CD4-positive, alpha-beta T cell treated with Interleukin-4 for 1 hour (primary cell): ENCODE results near the gene COBLL1.

ENCODE experiments used
- DNase-seq, 2 donors: peaks; one replicate each; pipeline ENCODE4 v3.0.0-alpha.2; 2020 to 2022

COBLL1 gene

DNA sequence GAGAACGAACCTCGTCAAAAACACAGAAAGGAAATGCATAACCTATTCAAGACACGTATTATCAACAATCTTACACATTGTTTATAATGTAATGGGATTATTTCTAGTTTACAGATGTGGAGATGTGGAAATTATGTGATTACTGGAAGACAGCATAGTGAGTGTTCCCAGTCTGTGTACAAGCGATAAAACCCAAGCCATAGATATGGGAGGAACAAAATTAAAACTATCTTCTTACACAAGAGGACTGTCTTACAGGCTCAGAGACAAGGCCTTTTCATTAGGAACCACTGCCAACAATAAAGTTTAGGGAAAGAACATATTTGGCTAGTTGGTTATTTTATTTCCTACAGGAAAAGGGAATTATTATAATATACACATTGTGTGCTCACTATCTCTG, 20.3 kb downstream of the COBLL1 start:
- DNase-seq = no peak

- no peak for DNase-seq
These were observed 23.2 kb downstream of the COBLL1 start for GRCh38 chr2:164818149-164819136.

GRCh38 chr2:164816900-164817299, 24.7 kb downstream of the COBLL1 start:
- no peak for DNase-seq

GRCh38 chr2:164816046-164816445, 25.6 kb downstream of the COBLL1 start:
- no peak for DNase-seq

DNA sequence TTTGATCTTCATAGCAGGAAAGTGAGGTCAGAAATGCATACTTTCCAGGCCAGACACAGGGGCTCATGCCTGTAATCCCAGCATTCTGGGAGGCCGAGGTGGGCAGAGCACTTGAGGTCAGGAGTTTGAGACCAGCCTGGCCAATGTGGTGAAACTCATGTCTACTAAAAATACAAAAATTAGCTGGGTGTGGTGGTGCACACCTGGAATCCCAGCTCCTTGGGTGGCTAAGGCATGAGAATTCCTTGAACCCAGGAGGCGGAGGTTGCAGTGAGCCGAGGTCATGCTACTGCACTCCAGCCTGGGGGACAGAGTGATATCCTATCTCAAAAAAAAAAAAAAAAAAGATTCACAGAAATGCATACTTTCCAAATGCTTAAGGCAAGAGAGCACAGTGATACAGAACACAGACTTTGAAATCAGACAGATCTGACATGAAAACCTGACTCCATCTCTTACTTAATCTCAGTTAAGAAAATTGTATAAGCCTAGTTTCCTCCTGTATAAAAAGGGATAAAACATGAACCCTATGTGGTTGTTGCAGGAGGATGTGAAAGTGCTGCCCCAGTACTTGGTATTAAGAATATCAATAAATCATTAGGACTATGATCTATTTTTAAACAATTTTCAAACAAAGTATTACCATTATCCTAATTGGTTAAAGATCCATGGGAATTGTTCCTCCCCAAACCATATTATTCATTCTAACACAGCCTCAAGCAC, 26.4 kb downstream of the COBLL1 start:
- DNase-seq = no peak

DNA sequence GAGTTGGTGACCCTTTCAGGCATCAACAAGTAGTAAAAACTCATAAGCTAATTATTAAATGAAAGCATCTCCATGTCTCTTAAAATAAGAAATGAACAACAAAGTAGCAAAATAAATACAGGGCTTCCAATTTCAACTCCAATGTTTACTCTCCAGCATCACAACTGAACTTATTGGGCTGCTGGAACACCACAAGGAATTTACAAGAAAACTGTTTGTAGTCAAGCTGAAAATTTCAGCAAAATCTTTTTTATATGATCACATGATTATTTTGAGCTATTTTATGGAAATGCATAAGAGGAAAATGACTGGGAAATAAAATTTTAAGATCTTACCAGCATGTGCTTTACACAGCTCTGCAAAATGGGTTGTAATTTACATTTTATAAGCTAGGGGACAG, 28.1 kb downstream of the COBLL1 start:
- no peak for DNase-seq

DNA sequence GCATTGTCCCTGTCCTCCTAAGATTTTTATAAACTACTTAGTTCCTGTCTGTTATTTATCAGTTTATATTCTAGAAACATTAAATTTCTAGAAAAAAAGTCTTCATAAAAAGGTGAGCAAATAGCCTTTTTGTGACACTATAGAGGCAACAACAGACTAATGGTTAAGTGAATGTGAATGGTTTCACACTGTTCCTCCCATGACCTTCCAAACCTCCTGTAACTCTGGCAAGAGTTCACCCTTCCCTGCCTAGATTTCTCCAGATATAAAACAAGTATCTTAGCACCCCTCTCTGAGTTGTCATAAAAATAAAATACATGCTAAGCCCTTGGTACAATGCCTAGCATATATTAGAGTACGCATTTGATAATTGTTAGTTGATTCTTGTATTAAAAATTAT, 29.2 kb downstream of the COBLL1 start:
- no peak for DNase-seq

- DNase-seq = no peak
These were observed 29.8 kb downstream of the COBLL1 start for GRCh38 chr2:164811819-164812218.

DNA sequence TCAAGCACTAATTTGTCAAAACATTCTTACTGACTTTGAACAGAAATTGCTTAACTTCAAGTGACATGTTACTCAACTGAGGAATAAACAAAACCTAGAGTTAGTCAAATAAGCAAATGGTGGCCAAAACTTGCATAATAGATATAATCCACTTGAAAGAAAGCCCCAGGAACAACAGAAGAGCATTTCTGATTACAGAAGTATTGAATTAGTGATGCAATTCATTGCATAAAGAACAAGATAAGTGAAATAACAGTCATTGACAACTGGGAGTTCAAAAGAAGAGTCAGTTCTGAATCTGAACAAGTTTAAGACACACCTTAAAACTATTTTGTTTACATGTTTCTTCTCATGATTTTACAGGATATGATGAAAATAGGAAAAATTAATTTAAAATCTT, 30.8 kb downstream of the COBLL1 start:
- DNase-seq = no peak

DNA sequence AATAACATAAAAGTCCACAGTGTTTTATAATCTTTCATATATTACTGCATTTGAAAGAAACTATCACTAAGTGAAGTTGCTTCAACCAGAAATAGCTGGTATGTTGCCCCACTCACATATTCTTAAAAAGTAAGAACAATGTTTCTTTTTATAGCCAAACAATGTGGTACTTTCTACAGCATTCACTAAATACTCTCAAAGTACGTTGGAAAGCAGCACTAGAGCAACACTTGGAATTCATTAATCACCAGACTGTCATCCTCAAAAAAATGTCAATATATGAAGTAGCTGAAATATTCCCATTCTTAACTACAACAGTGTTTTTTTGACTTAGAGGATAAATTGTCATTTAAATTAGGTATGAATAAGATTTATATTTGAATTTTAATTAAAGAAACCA, 32.8 kb downstream of the COBLL1 start:
- DNase-seq = no peak

GRCh38 chr2:164803776-164804466, 37.7 kb downstream of the COBLL1 start:
- DNase-seq = no peak

DNA sequence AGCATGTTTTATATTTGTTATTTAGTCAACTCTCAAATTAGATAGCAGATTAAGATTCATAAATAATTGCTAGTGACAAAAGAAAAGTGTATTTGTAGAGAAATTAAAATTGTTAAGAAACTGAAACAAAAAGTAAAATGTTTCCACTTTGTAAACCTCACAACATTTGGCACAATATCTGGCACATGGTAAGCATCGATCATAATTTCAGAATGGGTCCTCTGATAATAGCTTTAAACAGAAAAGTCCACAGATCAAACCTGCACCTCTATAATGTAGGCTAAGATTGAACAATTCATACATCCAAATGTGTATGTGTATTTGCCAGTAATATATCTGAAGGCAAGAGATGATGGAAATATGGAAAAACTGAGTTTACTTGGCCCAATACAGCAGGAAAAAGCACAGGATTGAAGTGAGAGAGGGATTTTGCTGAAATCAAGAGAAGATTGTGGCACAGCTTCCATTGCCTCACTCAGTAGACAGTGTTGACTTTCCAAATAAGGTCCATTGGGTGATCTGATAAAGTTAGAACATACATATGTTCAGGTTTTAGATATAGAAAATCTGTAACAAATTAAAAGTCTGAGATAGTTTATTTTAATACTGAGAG, 39.4 kb downstream of the COBLL1 start:
- no peak for DNase-seq

- DNase-seq = no peak
These were observed 41.1 kb downstream of the COBLL1 start for GRCh38 chr2:164800572-164800971.

DNA sequence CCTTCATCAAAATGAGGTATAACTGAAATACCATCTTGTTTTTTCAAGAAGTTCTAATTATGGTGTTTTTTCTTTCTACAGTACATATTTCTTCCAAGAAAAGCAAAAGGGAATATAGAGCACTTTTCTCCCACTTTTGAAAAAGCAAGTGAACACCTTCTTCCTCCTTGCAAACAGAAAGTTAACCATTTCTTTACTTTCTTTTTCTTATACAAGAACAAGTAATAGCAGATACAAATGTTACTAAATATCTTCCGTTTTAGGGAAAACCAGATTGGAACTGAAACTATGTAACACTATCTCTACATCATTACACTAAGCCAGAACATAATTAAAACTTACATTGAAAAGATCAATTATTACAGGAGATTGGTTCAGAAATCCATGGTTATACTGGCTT, 44.0 kb downstream of the COBLL1 start:
- DNase-seq = no peak

DNA sequence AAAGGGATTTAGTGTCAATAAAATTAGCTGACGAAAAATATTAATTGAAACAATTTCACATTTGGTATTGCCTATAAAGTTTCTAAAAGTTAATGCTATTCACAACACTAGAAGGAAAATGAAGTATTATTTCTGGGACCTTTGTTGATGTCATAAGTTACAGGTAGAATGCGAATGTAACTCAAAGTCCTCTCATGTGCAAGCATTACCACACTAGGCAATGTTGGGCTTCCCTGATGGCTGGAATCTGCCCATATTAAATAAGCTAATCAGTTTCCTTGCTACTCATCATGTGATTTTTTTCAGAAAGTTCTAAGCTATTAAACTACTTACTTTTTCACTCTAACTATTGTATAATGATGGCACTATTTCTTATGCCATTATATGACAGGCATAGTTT, 44.6 kb downstream of the COBLL1 start:
- no peak for DNase-seq

- DNase-seq = no peak
These were observed 47.0 kb downstream of the COBLL1 start for GRCh38 chr2:164794432-164795231.

DNA sequence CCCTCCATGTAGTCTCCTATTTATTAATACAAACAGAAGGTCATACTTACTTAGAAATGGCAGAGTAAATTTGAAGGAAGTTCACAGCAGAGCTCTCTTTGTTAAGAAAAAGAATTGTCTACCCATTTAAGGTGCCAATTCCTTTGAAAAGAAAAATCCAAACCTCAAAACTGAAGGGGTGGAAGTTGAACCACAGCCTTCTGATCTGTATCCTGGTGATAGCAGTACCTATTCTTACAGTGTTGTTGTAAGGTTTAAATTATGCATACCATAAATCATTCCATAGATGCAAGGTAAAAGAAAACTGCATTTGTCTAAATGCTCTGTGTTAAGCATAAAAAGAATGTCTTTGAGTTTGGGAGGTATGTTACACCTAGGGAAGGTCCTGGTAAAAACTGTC, 47.6 kb downstream of the COBLL1 start:
- DNase-seq = no peak

- DNase-seq = no peak
These were observed 48.1 kb downstream of the COBLL1 start for GRCh38 chr2:164793529-164793928.

DNA sequence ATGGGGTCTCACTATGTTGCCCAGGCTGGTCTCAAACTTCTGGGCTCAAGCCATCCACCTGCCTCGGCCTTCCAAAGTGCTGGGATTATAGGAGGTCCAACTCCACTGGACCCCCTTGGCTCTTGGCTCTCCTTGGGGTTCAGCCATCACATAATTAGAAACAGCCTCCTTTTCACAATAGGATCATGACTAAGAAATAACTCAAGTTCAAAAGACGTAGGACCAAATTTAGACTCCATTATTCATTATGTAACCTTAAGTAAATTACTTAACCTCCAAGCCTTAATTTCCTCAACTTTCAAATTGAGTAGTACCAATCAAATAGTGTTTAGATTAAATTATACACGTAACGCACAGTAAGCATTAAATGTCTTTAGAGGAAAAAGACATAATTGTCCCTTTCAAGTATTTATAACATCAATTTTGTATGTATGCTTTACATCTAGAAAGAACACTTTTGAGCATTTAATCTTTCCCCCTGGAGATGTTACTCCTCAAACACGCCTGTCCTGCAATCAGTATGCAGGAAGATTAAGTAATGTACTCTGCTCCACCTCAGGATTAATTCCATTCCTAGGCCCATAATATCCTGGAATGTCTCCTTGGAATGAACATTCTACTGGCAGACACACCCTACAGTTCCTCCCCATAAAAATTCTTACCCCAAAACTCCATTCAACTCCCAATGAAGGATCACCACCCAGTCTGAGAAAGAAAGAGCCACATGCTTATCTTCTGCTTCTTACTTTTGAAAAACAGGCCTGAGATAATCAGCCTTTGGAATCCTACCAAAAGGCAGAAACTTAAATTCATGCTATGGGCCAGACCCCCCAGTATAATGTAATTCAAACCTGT, 49.1 kb downstream of the COBLL1 start:
- DNase-seq = no peak

GRCh38 chr2:164789968-164790367, 51.7 kb downstream of the COBLL1 start:
- no peak for DNase-seq

DNA sequence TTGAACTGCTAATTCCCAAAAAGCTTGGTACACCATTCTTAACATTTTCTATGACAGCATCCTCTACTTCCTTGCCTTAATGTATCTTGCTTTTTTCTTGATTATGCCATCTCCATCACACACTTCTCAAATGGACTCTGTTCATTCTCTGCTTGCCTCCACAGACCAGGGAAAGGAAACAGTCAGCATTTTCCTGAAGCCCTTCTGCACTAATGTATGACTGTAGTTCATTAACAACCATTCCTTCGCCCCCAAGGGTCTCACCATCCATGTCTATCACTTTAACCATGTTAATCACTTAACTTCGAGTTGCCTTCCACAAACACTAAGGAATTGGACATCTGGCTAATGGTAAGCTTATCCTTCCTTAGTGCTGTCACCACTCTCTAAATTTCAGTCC, 54.8 kb downstream of the COBLL1 start:
- DNase-seq = no peak
